Heart left ventricle (tissue), 13 donors: Measurements from ENCODE around the gene LPXN.

Experiments used
- CTCF ChIP-seq, 12 donors: fragments of 200-600 bp; sonication (generic) in 4 of 12; IDR thresholded peaks; one replicate each; pipeline versions ENCODE4 v1.5.0 to v1.8.0; 2018 to 2022; ENCODE audit warnings: antibody characterized with exemption in 12 of 12, mild to moderate bottlenecking in 5 of 12
- POLR2A ChIP-seq, 2 donors: fragments of 450-650 bp; IDR thresholded peaks; one replicate each; pipeline ENCODE4 v1.6.1; 2017; ENCODE audit warnings: antibody characterized with exemption in 2 of 2, mild to moderate bottlenecking in 2 of 2, moderate library complexity in 2 of 2
- donor health status: ischemic (EF 13 %, LVEDD 7.1; RV severe dilation, severe dysfunction).
- donor health status: DM: no; HTN: yes; CAD: no.
- donor health status: DM: no; HTN: no; CAD: no.
- donor health status: ischemic (EF 25% LVEDD 6.9; RV normal size, moderate dysfunction).
- donor health status: ischemic (EF 25% LVEDD 5.7; RV mildly dilated, moderate dysfunction).
- donor health status: ischemic (EF 35%, LVEDD 5.7; RV mildly dilated, moderate dysfunction).
- donor health status: nonischemic (EF 11% LVEDD 7.7; RV severe dilation, severe dysfunction).
- donor health status: DM: yes; HTN: yes; CAD: no.
- donor health status: PGD.
- donor health status: ischemic (EF 29% LVEDD 5.4; RV normal size, mild dysfunction).
- donor health status: nonischemic (EF 23%, LVEDD 6.1; RV moderate dilation, normal function).

GRCh38 chr11:58494101-58494500 lies 81.6 kb downstream of the LPXN start:
- TF ChIP-seq CTCF (IDR thresholded peaks at IDR 0.05) = no peak
- no peak for TF ChIP-seq POLR2A (IDR thresholded peaks at IDR 0.05)
